HG03196 (cell line): ENCODE data around the gene THAP5.
"Not testable (repeated sequence)": the region's sequence is repeated elsewhere in the genome, so short reads cannot be mapped to it uniquely, and the experiment has no call there.

Source experiments
- ATAC-seq: cut with Tn5 transposase; IDR thresholded peaks from one replicate; pipeline ENCODE4 v1.9.1; 2021; ENCODE audit not compliant: unreplicated experiment

The THAP5 gene

DNA sequence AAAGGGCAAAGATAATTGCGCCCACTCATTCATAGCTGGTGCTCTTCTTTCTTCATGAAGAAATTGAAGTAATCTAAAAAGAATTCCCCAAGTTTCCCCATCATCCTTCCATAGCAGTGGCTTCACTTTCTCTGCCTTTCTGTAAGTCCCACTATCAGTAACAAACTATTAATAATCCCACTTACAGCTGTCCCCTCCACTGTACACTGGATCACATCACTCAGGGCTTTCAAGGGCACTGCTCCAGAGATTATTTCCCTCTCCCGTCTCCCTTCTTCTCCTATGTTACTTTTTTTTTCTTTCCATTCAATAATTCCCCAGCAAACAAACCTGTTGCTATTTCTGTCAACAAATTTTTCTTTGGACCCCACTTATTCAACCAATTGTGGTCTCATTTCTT lies 16.3 kb upstream of the THAP5 start:
- no peak for ATAC-seq

- no peak for ATAC-seq
Measured at GRCh38 chr7:108584211-108584610, 14.7 kb upstream of the THAP5 start.

DNA sequence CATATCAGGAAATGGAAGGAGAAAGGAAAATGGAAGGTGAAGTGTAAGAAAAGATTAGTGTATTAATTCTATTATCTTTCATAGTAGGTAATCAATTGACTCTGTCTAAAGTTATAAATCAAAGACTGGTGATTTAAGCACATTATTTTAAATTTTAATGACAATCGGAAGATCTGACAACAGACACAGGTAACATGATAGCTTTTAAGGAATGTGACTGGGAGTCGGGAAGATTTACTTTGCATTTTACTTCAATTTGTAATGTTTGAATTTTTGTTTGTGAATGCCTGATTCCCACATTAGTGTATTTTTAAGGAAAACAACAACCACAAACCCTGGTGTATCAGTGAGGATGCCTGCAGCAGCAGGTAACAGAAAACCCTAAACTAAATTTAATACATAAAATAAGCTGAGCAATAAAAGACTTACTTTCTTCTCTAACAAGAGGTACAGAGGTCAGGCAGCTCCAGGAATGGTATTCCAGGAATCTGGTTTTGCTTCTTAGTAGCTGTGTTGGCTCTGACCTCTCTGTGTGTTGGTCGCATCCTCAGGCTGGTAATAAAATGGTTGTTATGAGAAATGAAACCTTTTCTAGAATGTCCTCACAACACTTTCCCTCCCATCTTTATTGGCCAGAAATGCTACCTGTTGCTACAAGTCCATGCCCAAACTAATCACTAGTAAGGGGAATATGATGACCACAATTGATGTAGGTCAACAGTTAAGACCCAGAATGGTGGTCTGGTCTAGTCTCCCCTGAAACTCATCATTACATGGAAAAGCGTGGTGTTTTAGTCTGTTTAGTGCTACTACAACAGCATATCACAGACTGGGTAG lies 12.4 kb upstream of the THAP5 start:
- no peak for ATAC-seq

GRCh38 chr7:108580298-108580697 lies 10.8 kb upstream of the THAP5 start:
- no peak for ATAC-seq

DNA sequence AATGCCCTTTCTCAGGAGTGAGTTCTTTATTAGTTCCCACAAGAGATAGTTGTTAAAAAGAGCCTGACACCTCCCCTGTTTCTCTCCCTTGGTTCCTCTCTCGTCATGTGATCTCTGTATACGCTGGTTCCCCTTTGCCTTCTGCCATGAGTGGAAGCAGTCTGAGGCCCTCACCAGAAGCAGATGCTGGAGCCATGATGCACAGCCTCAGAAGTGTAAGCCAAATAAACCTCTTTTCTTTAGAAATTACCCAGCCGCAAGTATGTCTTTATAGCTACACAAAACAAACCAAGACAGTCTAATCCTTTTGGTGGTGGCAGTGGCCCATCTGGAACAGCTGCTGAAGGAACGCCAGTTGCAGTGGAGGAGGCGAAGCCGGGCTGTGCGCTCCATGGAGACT lies 9.4 kb upstream of the THAP5 start:
- no peak for ATAC-seq

DNA sequence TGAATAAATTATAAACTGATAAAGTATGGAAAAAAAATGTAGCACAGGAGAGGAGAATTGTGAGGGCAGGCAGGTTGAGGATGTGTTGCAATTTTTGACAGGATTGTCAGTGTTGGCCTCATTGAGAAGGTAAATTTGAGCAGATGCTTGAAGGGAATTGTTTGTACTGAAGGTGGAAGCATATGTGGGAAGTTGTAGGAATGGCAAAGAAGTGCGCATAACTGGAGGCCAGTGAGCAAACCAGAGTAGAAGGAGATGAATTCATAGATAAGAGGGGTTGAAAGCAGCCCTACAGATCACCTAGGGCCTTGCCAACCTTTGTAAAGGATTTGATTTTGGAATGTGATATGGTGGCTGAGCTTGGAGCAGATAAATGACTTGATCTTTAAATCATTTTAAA lies 6.6 kb upstream of the THAP5 start:
- no peak for ATAC-seq

DNA sequence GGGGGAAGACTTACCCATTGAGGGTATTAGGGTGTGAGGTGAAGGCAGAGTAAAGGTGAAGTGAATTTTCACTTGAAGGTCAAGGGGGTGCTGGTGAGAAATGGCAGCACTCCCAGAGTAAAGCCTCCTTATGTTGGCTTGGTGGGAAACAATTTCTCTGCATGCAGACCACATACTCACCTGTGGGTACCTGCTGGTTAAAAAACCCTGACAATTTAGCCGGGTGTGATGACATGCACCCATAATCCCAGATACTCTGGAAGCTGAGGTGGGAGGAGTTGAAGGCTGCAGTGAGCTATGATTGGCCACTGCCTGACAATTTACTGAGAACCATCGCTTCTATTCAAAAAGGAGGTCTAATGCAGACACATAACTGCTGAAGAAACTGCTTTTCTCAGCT lies 5.7 kb upstream of the THAP5 start:
- ATAC-seq, result no peak

DNA sequence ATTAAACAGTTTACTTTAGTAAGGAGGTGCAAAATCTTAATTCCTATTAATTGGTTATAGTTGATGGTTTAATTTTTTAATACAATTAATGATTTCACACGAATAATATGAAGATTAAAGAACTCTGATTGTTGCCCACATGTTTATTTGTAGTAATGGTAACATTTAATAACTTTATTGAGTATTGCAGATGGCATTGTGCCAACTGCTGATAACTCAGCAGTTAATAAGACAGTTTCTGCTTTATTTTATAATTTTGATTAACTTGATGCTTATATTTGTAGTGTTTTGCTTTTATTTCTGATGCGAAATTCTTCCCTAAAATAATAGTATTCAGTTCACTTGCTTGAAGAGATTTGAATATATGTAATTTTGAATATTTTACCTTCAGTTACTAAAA lies 3.0 kb upstream of the THAP5 start:
- no peak for ATAC-seq

GRCh38 chr7:108570146-108570755 lies 745 bp upstream of the THAP5 start:
- ATAC-seq, result peak; percentile 18

DNA sequence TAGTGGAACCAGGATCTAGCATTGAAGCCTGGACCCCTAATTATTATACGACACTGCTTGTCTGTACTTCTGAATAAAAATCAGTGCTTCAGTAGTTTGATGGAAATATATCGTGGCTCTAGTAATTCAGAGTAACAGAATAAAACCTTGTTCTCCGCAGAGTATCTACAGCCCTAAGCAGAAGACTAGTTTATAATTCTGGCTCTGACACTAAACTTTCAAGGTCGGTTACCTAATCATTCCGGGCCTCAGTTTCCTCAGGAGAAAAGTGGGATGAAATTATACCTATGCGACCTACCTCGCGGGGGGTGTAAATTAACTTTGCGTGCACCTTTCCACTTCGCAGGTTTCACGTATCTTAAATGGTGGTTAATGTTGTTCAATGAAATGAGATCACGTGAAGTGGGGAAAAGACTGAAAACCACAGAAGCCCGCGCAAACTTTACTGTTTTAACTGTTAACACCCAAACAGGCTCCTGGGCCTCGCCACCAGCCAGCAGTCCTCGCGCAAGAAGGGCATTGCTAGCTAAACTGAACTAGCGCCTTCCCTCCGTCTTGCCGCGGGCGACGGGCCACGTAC lies 615 bp downstream of the THAP5 start:
- ATAC-seq, result no peak

- ATAC-seq, result no peak
Measured at GRCh38 chr7:108565987-108566386, 3.5 kb downstream of the THAP5 start.

DNA sequence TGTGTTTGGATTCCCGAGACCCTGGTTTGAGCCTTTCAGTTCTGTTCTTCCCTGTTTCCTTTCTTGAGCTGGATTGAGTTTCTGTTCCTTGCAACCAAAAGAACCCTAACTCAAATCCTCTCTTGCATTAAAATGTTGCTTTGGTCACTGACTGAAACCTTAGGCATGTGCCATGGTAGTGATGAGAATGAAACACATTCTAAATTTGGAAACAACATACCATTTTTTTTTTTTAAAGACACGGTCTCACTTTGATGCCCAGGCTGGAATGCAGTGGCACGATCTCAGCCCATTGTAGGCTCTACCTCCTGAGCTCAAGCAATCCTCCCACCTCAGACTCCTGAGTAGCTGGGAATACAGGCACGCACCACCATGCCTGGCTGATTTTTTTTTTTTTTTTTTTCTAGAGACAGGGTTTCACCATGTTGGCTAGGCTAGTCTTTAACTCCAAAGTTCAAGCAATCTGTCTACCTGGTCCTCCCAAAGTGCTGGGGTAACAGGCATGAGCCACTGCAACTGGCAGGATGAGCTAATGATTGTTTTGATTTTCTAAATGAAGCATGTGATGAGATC lies 8.4 kb downstream of the THAP5 start:
- no peak for ATAC-seq

DNA sequence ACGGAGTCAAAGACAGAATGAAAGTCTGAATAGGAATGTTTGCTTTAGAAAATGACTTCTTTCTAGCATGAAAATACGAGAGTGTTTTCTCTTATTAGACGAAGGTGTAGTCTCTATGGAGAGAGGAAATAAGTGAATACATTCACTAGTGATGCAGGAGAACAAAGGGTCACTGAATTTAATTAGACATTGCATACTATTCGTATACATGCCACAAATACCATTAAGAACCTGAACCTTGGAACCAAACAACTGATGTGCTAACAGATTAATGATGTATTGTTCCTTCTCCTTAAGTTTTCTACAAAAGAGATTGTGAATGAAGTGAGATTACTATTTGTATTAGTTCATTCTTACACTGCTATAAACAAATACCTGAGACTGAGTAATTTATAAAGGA lies 10.3 kb downstream of the THAP5 start:
- ATAC-seq, result no peak

DNA sequence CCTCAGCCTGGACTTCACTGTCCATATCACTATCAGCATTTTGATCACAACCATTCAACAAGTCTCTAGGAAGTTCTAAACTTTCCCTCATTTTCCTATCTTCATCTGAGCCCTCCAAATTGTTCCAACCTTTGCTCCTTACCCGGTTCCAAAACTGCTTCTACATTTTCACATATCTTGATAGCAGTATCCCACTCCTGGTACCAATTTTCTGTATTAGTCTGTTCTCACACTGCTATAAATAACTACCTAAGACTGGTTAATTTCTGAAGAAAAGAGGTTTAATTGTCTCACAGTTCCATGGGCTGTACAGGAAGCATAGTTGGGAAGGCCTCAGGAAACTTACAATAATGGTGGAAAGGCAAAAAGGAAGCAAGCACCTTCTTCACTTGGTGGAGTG lies 11.9 kb downstream of the THAP5 start:
- no peak for ATAC-seq

DNA sequence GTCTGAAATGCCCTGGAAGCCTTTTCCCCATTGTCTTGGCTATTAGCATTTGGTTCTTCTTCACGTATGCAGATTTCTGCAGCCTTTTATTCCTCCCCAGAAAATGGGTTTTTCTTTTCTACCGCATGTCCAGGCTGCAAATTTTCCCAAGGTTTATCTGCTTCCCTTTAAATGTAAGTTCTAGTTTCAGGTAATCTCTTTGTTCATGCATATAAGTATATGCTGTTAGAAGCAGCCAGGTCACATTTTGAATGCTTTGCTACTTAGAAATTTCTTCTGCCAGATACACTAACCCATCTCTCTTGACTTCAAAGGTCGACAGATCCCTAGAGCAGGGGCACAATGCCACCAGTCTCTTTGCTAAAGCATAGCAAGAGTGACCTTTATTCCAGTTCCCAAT lies 12.3 kb downstream of the THAP5 start:
- no peak for ATAC-seq

- ATAC-seq, result not testable (repeated sequence)
Measured at GRCh38 chr7:108556665-108557064, 12.8 kb downstream of the THAP5 start.

- not testable (repeated sequence) for ATAC-seq
Measured at GRCh38 chr7:108548141-108548896, 21.2 kb downstream of the THAP5 start.

GRCh38 chr7:108541478-108541877 lies 28.0 kb downstream of the THAP5 start:
- no peak for ATAC-seq

- ATAC-seq, result not testable (repeated sequence)
Measured at GRCh38 chr7:108538685-108539084, 30.8 kb downstream of the THAP5 start.

DNA sequence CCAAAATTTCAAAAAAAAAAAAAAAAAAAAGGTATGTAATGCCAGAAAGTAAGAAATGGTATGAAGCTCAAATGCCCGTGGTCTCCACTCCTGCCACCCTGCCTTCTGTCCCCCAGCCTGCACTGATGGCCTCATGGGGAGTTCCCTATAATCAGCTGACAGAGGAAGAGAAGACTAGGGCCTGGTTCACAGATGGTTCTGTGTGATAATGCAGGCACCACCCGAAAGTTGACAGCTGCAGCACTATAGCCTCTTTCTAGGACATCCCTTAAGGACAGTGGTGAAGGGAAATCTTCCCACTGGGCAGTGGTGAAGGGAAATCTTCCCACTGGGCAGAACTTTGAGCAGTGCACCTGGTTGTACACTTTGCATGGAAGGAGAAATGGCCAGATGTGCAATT lies 31.3 kb downstream of the THAP5 start:
- not testable (repeated sequence) for ATAC-seq

DNA sequence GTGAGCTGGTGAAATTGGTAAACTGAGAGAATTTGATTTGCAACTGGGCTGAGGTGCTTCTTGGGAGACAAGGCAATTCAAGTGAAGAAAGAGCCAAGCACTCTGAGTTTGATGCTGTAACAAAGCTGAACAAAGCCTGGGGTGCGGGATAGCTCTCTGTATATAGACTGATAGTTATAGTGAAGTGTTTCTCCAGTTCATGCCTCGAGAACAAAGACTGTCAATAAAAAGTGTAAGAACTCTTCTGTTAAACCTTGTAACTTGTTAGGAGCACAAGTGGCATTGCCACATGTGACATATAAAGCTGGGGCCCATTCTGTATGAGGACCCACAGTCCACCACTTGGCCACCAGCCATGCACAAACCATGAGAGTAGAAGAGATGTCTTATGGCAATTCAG lies 32.3 kb downstream of the THAP5 start:
- no peak for ATAC-seq
